DOHH2 (cell line): ENCODE data around the gene ABCG2.

Source experiments
- H3F3A ChIP-seq: fragments of 200-600 bp; sonication (generic), shearing (Covaris generic); 2 replicates; pipeline ENCODE4 v1.6.0; 2016; ENCODE audit warnings: antibody characterized with exemption, mild to moderate bottlenecking; ENCODE audit not compliant: control insufficient read depth, insufficient read depth
- H3K27ac ChIP-seq: fragments of 200-600 bp; sonication (generic); 2 replicates; pipeline ENCODE4 v1.5.1; 2014; ENCODE audit warnings: low read depth, mild to moderate bottlenecking, low read length, moderate library complexity
- H3K27me3 ChIP-seq: fragments of 200-600 bp; sonication (generic); 2 replicates; pipeline ENCODE4 v1.6.1; 2014; ENCODE audit warnings: mild to moderate bottlenecking, low read length, mixed read lengths; ENCODE audit not compliant: control insufficient read depth
- H3K36me3 ChIP-seq: fragments of 200-600 bp; sonication (generic); 2 replicates; pipeline ENCODE4 v1.6.1; 2014; ENCODE audit warnings: mild to moderate bottlenecking, low read length, moderate library complexity, mixed read lengths; ENCODE audit not compliant: control insufficient read depth
- H3K4me1 ChIP-seq: fragments of 200-600 bp; sonication (generic); 2 replicates; pipeline ENCODE4 v1.6.1; 2014; ENCODE audit warnings: mild to moderate bottlenecking, low read length, mixed read lengths; ENCODE audit not compliant: control insufficient read depth
- H3K4me2 ChIP-seq: fragments of 200-600 bp; sonication (generic); 2 replicates; pipeline ENCODE4 v1.6.0; 2014; ENCODE audit warnings: mild to moderate bottlenecking, low read length, moderate library complexity
- H3K4me3 ChIP-seq: fragments of 200-600 bp; sonication (generic); 2 replicates; pipeline ENCODE4 v1.5.1; 2014; ENCODE audit warnings: mild to moderate bottlenecking, low read length, mixed read lengths
- H3K79me2 ChIP-seq: fragments of 200-600 bp; sonication (generic); 2 replicates; pipeline ENCODE4 v1.6.1; 2014; ENCODE audit warnings: mild to moderate bottlenecking, low read length, mixed read lengths; ENCODE audit not compliant: control insufficient read depth
- H3K9me2 ChIP-seq: fragments of 200-600 bp; sonication (generic); replicated peaks from 2 replicates; pipeline ENCODE4 v1.6.1; 2014; ENCODE audit warnings: mild to moderate bottlenecking, low read length, mixed read lengths; ENCODE audit not compliant: control insufficient read depth
- H3K9me3 ChIP-seq: fragments of 200-600 bp; sonication (generic); 2 replicates; pipeline ENCODE4 v1.6.1; 2014; ENCODE audit warnings: antibody characterized with exemption, low read length, mixed read lengths; ENCODE audit not compliant: control insufficient read depth, insufficient read depth
- H4K20me1 ChIP-seq: fragments of 200-600 bp; sonication (generic); 2 replicates; pipeline ENCODE4 v1.6.0; 2014; ENCODE audit warnings: low read depth, mild to moderate bottlenecking, antibody characterized with exemption, low read length, moderate library complexity; ENCODE audit not compliant: control insufficient read depth, insufficient read depth
- EZH2phosphoT487 ChIP-seq: fragments of 200-600 bp; sonication (generic); IDR thresholded peaks from 2 replicates; pipeline ENCODE4 v1.6.1; 2017; ENCODE audit warnings: borderline replicate concordance, mild to moderate bottlenecking, antibody characterized with exemption, low read length, moderate library complexity, mixed read lengths
- TF ChIP-seq, protein P1 (sequence below): fragments of 200-600 bp; sonication (generic); IDR thresholded peaks from one replicate; pipeline ENCODE4 v1.5.1; 2014; ENCODE audit warnings: antibody characterized with exemption, mild to moderate bottlenecking, low read depth, low read length; ENCODE audit not compliant: poor library complexity, severe bottlenecking

ABCG2 gene

DNA sequence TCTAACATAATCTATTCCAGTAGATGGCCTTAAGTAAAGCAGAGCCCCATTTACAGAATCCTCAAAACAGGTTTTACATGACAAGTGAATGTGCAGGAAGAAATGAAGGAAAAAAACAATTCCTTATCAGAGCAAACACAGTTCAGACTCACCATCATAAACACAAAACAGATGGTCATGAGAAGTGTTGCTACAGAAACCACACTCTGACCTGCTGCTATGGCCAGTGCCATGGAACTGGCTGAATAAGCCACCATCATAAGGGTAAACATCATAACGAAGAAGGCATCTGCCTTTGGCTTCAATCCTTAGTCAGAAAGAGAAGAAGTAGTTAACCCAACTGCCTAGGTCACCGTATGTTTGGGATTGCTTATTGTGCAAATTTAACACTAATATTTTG is 61.1 kb downstream of the ABCG2 start:
- no peaks in the 10 kb centered on the region for H3K79me2 ChIP-seq
- no peaks in the 10 kb centered on the region for H3K9me3 ChIP-seq
- H3K9me2 ChIP-seq: no peaks in the 10 kb centered on the region
- no peak overlapping the region for H3K4me3 ChIP-seq
- no peak for TF ChIP-seq EZH2phosphoT487
- TF ChIP-seq, protein P1, sequence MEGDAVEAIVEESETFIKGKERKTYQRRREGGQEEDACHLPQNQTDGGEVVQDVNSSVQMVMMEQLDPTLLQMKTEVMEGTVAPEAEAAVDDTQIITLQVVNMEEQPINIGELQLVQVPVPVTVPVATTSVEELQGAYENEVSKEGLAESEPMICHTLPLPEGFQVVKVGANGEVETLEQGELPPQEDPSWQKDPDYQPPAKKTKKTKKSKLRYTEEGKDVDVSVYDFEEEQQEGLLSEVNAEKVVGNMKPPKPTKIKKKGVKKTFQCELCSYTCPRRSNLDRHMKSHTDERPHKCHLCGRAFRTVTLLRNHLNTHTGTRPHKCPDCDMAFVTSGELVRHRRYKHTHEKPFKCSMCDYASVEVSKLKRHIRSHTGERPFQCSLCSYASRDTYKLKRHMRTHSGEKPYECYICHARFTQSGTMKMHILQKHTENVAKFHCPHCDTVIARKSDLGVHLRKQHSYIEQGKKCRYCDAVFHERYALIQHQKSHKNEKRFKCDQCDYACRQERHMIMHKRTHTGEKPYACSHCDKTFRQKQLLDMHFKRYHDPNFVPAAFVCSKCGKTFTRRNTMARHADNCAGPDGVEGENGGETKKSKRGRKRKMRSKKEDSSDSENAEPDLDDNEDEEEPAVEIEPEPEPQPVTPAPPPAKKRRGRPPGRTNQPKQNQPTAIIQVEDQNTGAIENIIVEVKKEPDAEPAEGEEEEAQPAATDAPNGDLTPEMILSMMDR: no peak
- no peaks in the 10 kb centered on the region for H3F3A ChIP-seq
- H3K27me3 ChIP-seq: peaks cover 3% of the 10 kb centered on the region; the same call in 1 of the 2 replicates
- H3K36me3 ChIP-seq: no peaks in the 10 kb centered on the region
- no peak overlapping the region for H3K4me2 ChIP-seq
- 0 out of 2 replicates have a peak, but pooled peaks cover 5% of the 10 kb centered on the region for H3K4me1 ChIP-seq
- no peak overlapping the region for H3K27ac ChIP-seq
- no peaks in the 10 kb centered on the region for H4K20me1 ChIP-seq

DNA sequence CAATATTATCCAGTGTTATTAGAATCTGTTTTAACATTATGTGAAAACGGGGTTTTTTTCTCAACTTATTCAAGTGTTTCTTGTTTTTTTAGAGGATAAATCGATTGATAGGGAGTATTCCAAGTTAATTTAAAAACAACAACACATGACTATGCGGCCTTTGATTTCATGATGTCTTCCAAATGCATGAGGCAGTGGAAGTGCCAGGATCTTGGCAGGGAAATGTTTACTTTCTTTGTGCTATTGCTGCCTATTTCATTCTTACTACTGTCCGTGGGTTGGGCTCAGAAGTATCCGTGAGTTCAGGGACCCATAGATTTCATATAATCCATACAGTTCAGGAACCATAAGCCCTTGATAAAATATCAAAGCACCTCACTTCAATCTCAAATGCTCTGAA is 64.6 kb downstream of the ABCG2 start:
- Histone ChIP-seq H3K4me2 (no peak overlapping the region), H3F3A (no peaks in the 10 kb centered on the region), H3K9me3 (no peaks in the 10 kb centered on the region), H3K9me2 (no peaks in the 10 kb centered on the region), H3K79me2 (no peaks in the 10 kb centered on the region), H4K20me1 (no peaks in the 10 kb centered on the region), H3K4me1 (0 out of 2 replicates have a peak, but pooled peaks cover 2% of the 10 kb centered on the region), H3K27me3 (0 out of 2 replicates have a peak, but pooled peaks cover 3% of the 10 kb centered on the region), H3K36me3 (no peaks in the 10 kb centered on the region), H3K4me3 (no peak overlapping the region), H3K27ac (no peak overlapping the region)
- TF ChIP-seq, protein P1: no peak
- TF ChIP-seq EZH2phosphoT487: no peak

DNA sequence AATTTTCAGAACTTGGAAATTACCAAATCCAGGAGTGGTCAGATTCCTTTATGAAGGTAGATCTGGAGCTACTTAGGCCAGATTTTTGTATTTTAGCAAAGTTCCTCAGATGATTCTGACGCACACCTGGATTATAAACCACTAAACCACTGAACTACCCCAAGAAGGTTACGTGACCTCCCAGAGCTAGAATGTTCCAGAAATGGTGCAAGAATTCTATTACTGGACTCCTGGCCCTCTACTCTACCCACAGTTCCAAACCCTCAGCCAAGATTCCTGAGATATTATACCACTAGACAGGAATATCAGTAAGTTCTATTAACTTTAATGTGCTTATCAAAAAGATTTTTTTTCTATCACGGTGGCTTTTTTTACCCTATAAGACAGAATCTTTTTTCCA is 67.1 kb downstream of the ABCG2 start:
- H4K20me1 ChIP-seq: no peaks in the 10 kb centered on the region
- no peaks in the 10 kb centered on the region for H3F3A ChIP-seq
- no peaks in the 10 kb centered on the region for H3K9me2 ChIP-seq
- no peaks in the 10 kb centered on the region for H3K4me1 ChIP-seq
- no peaks in the 10 kb centered on the region for H3K9me3 ChIP-seq
- no peaks in the 10 kb centered on the region for H3K79me2 ChIP-seq
- H3K4me3 ChIP-seq: no peak overlapping the region
- TF ChIP-seq, protein P1: no peak
- TF ChIP-seq EZH2phosphoT487: no peak
- H3K27me3 ChIP-seq: 0 out of 2 replicates have a peak, but pooled peaks cover 3% of the 10 kb centered on the region
- H3K4me2 ChIP-seq: no peak overlapping the region
- H3K36me3 ChIP-seq: no peaks in the 10 kb centered on the region
- no peak overlapping the region for H3K27ac ChIP-seq
